GM19043 (cell line): ENCODE data around the gene TSPOAP1.
A peak's percentile ranks its signal among the peaks of the same experiment; 100 is the strongest.

Experiments used
- ATAC-seq: cut with Tn5 transposase; IDR thresholded peaks from one replicate; pipeline ENCODE4 v1.9.1; 2021; ENCODE audit warnings: low read depth; ENCODE audit not compliant: unreplicated experiment

The TSPOAP1 gene

GRCh38 chr17:58362368-58363014, 33.9 kb upstream of the TSPOAP1 start:
- ATAC-seq = no peak

- ATAC-seq = no peak
Observed at GRCh38 chr17:58360296-58361063, 31.9 kb upstream of the TSPOAP1 start.

- ATAC-seq = no peak
Observed at GRCh38 chr17:58358408-58359172, 30.0 kb upstream of the TSPOAP1 start.

GRCh38 chr17:58357312-58358297, 29.0 kb upstream of the TSPOAP1 start:
- ATAC-seq = no peak

DNA sequence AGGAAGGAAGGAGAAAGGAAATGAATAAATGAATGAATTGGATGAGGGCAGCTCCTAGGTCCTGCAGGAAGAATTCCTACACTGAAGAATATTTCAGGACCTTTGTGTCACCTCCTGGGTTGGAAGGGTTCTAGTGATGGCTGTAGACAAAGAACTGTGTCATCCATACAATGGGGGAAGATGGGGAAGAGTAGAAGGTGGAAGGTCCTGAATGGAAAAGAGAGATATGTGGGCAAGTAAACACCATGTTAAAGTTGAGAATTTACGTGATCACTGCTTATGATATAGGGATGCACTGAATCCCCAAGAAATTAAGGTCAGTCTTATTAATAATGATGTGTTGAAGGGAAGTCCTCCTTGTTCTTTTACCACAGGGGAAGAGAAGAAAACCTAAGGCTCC, 27.6 kb upstream of the TSPOAP1 start:
- ATAC-seq = no peak

GRCh38 chr17:58354541-58355216, 26.1 kb upstream of the TSPOAP1 start:
- no peak for ATAC-seq

- no peak for ATAC-seq
Observed at GRCh38 chr17:58353389-58353825, 24.8 kb upstream of the TSPOAP1 start.

DNA sequence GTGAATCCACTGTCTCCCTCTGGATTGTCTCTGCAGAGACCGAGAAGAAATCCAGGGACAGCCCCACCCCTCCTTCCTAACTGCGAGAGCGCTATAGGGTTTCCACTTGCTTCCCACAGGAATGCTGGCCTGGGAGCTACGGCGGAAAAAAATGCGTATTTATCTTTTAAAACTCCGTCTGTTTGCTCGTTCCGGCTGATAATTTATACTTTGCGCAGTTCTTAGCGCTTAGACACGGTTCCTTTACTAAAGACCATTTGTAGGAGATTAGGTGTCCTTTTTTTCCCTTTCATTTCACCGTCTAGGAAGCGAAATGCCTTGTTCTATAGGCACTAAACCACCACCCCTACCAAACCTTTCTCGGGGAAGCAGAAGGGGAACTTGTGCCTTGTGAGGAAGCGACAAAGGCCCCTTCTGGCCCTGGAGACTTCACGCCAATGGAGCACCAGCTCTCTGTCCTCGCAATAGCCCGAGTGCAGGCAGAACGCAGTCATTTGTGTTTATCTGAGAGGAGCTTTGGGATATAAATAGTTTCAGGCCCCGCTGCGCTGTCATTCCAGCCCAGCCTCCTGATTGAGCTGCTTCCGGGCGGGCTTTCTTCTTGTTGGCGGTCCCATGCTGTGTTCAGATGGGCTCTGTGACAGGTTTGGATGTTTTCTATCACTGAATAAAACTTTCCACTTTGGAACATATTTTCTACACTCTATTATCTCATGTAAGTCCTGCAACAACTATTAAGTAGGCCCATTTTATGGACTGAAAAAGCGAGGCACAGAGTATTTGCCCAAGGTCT, 24.2 kb upstream of the TSPOAP1 start:
- no peak for ATAC-seq

DNA sequence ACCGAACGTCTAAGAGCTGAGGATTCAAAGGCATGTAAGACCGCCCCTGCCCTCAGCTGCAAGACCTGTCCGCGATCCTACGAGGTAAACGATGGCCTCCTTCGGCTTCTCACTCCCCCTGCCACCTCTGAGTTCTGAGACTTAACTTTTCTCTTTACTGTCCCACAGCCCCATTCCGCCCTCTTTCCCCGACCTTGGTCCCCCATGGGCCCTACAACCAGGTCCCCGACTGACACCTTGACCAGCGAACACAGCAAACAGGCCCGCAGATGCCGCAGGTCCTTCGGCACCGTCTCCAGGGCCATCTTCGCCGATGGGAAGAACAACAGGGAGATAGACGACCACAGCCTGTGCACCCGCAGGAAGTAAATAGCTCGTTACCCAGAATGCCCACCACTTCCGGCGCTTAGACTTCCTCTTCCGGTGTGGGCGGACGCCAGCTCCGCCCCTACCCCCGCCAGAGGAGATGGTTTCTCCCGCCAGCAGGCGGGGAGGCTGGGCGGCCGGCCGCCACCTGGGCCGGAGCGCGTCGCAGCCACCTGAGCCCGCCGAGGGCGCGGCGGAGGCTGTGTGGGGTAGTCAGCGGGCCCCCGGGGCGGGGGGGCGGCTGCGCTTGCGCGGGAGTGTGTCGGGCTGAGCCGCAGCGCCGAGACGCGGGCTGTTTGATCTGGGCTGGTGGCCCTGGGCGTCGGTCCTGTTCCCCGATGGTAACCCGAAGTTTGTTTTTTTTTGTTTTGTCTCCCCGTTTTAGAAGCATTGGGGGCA, 23.4 kb upstream of the TSPOAP1 start, which contains the start of gene SUPT4H1:
Gene SUPT4H1, minus strand, starts transcription at position 371 of the 765 bp plus-strand sequence. Its CDS starts 66 bp downstream, at position 305.
- peak; percentile 77 for ATAC-seq

- ATAC-seq = no peak
Observed at GRCh38 chr17:58351182-58351581, 22.6 kb upstream of the TSPOAP1 start.

- ATAC-seq = no peak
Observed at GRCh38 chr17:58348038-58348437, 19.4 kb upstream of the TSPOAP1 start.

DNA sequence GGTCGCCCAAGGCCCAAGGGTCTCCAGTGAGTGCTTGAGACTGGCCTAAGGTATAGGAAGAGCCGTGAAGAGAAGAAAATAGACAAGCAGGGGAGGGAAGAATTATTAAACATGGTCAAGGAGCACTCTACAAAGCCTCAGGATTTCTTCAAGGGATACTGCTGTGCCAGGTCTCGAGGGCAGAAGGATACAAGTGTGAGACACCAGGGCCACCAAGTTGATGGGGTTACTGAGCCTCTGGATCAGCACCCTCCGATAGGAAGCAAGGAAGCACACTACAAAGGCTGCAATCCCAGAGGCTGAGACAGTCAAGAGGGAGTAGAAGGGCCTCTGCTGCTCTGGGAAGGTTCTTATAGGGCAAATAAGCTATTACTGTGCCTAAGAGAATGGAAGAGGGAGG, 16.9 kb upstream of the TSPOAP1 start:
- no peak for ATAC-seq

DNA sequence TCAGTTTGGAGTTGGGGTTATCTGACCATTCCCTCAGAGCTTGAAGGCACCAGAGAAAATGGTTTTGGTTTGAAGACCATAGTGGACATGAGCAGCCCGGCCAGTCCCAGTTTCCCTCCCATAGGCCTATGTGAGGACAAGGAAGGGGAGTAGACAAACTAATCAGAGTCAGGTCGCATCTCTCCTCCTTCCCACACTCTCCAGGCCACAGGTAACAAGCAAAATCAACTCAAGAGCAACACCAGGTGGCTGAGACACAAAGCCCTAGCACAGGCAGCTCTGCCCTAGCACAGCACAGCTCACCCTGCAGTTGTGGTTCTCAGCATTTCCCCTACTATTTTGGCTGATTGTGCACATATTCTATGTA, 16.2 kb upstream of the TSPOAP1 start:
- ATAC-seq = peak; percentile 39

DNA sequence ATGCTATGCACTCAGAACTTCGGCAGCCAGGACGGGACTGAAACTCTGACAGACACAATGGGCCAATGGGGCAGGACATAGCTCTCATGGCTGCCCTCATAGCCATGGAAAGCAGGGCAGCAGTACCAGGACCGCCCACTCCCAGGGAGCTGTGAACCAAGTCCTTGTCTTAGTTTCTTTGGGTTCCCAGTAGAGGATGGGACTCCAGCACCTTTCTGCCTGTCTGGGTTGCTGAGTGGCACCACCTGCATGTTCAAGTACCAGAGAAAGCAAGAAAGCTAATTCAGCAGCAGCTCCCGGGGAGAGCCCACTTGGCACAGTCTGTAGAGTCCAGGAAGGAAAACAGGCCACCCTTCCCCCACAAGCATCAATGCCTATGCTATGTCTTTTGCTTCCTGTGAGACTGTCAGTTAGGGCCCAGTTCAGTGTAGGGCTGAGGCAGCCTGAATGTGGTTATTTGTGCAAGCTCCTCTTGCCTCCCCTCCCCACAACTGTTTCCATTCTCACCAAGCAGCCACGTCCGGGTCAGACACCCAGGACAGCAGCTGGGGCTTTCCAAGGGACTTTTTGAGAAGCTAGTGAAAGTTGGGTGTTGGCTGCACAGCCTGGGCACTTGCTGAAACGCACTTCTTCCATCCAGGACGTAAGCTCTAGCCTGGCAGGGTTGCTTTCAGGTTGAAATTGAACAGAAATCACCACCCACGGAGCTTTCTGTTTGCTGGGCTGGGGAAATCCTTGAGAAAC, 15.6 kb upstream of the TSPOAP1 start:
- peak; percentile 82 for ATAC-seq

- ATAC-seq = no peak
Observed at GRCh38 chr17:58343131-58343530, 14.5 kb upstream of the TSPOAP1 start.

DNA sequence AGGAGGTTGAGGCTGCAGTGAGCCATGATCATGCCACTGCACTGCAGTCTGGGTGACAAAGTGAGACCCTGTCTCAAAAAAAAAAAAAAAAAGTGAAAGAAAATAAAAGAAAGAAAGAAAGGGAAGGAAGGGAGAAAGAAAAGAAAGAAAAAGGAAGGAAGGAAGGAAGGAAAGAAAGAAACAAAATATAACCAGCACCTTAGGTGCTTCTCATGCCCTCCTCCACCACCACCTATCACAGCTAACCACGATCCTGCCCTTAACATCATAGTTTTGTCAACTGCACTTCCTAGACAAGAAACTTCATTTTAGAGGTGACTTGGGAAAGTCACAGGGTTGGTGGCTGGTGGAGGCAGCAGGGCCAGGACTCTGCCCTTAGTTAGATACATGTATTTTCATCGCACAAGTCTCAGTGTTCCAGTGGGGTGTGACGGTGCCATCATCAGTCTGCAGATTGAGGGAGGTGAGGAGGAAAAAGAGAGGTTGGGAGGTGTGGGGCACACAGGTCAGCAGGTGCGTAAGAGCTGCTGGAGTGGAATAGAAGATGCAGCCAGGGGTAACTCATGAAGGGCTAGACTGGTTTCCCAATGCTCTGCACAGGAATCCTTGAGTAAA, 13.4 kb upstream of the TSPOAP1 start:
- ATAC-seq = no peak
